HG03025 (cell line): ENCODE results near the gene KMT2E.

Experiments used
- ATAC-seq: cut with Tn5 transposase; IDR thresholded peaks from one replicate; pipeline ENCODE4 v1.9.1; 2021; ENCODE audit warnings: mild to moderate bottlenecking, moderate library complexity; ENCODE audit not compliant: unreplicated experiment, low FRiP score

The KMT2E gene

GRCh38 chr7:105156731-105157130 lies 142.7 kb downstream of the KMT2E start:
- ATAC-seq: no peak

- ATAC-seq: no peak
Measured at GRCh38 chr7:105157278-105157677, 143.3 kb downstream of the KMT2E start.

- no peak for ATAC-seq
Measured at GRCh38 chr7:105161366-105161765, 147.4 kb downstream of the KMT2E start.
